ENCODE measurements around the gene TMED3.

The TMED3 gene

DNA sequence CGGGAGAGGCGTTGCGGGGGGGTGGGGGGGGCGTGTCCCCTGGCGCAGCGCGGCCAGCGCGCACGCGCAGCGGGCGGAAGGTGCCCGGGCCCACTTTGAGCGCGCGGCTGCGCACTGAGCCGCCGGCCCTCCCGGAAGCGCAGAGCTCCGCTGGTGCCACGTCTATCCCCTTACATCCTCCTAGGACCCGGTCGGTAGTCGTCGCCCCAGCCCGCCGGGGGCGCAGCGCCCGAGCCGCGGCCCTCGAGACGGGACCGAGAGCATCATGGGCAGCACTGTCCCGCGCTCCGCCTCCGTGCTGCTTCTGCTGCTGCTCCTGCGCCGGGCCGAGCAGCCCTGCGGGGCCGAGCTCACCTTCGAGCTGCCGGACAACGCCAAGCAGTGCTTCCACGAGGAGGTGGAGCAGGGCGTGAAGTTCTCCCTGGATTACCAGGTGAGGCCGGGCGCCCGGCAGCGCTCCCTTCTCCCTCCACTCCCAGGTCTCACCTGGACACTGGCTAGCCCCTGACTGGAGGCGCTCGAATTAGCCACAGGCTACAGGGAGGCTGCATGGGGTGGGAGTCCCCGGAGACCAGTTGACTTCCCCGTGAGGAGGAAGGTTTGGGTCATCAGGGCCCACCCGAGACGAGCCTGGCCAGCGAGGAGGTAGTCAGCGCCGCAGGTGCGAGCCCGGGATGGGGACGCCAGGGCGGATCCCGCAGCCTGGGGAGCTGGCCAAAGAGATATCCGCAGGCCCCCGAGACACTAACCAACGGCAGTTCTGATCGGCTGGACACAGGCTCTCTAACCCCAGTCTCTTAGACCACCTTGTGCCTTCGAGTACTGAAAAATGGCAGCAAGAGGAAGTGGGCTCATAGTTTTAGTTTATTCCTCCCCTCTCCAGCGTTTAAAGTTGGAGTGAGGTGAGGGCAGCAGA lies at the start of gene TMED3:
TMED3 (plus strand) TSS at position 128 of the 916 bp plus-strand sequence; CDS start at position 266, 138 bp downstream.
- peak; percentile 56 for DNase-seq

DNA sequence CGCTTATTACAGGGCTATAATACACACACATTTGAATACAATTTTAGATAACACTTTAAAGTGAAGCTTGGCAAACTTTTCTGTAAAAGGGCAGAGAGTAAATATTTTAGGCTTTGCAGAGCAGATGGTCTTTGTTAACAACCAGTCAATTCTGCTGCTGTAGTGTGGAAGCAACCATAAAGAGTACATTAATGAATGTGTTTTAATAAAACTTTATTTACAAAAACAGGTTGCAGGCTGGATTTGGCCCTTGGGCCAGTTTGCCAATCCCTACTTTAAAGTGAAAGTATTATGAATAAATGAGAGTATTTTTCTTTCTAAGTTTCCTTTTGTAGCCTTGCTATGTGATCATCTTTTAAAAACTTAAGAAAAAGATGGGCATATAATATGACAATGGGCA lies 49.1 kb upstream of the TMED3 start:
- DNase-seq = no peak

DNA sequence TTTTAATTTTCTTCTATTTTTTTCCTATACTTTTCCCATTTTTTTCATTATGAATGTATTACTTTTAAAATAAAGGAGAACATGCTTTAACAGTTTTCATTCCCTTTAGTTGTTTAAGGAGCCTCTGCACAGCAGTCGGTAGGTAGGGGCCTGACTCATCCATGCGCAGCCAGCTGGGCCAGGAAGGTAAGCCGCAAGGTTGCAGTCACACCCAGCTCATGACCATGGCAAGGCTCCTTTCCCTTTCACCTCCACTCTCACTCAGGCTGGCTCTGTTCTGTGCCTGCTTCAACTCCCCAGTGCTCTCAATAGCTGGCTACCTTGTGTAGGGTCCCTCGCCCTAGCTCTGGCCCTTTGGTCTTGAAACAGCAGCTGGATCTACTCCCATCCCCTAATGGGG lies 45.7 kb upstream of the TMED3 start:
- no peak for DNase-seq

DNA sequence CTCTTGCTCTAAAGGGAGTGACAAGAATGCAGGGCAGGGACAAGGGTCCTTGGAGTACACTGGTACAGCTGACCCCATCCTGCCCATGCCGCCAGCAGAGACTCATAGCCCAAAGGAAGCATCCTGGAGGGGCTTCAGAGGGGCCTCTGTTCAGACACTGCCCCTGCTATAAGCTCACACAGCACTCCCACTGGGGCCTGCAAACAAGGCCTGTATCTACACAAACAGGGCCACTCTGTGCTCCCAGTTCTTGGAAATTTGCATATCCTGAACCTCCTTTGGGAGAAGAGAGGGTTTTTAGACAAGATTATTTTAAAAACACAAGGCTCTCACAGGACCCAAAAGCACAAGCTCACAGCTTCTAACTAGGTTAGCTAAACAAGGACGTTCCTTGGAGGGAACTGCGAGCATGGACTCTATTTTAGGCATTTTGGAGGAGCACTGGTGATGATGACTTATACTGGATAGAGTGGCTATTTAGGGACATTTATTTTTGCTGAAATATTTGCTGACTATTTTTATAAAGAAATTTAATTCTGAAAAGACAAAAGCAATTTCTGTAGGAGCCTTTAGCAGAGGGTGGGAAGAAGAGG lies 44.8 kb upstream of the TMED3 start:
- DNase-seq = no peak

DNA sequence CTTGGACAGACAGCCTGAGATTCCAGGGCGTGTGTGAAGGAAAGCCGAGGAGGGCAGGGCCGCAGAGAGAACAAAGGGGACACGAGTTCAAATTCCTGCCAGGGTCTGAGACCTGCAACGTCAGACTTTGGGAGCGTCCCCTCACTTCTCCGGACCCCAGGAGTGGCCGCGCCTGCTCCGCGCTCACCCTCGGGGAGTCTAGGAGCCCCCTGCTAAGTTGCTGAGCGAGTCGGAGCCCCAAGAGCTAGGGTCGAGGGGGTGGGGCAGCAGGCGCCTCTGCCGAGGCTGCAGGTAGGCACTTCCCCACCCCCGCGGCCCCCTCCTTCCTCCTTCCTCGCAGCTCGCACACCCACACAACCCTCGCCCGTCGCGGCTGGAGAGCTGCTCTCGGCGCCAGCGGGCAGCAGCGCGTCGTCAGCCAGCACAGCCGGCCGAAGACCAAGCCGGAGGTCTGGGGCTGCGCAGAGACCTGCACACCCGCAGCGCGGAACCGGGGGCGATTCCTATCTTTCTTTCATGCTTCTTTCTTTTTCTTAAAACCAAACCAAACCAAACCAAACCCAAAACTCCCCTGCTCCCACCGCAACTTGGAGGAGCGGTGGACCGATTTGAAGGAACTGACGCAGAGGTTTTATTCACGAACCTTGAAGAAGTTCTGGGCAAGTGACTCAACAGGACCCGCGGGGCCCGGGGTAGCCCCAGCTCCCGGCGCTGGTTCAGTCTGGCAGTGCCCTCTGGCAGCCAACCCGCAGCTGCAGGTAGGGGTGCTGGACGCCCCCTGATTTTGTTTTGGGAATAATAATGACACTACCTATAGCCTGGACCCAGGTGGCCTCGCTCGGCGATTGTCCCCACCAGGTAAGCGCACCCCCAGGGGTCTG lies 28.3 kb upstream of the TMED3 start, which contains the start of gene ANKRD34C:
ANKRD34C (plus strand) TSS at position 352 of the 881 bp plus-strand sequence. CDS start 10,563 bp downstream, outside the sequence.
- no peak for DNase-seq

DNA sequence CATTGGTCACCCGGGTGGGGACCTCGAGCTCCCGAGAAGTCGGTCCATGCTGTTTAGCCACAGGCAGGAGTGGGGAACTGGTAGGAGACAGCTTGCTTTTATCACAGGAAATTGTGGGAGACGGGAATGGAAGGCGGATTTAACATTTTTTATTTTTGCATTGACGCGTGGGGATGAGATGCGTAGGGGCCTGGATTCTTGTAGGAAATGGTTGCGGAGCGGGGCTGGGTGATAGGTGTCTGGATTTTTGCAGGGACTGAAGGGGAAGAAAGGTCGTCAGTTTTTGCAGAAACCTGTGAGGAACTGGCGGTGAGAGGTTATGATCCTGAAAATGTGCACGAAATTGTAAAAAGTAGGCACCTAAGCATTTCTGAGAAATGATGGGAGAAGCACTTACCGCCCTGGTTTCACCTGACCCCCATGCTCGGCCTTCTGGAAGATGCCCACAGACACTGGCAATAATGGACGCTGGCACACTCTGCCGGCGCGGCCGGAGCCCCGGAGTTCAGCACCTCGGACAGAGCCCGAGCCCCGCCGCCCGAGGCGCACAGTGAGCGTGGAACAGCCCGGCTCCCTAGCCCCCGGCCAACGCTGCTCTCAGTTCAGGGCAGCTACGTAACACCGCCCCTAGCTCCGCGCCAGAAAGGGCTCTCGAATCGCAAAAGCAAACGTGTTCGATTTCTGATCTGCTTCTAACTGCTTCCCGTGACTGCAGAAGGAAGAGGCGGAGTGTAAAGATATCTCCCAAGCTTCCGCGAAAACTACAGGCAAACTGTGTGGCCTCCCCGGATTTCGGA lies 27.5 kb upstream of the TMED3 start:
- DNase-seq = no peak

DNA sequence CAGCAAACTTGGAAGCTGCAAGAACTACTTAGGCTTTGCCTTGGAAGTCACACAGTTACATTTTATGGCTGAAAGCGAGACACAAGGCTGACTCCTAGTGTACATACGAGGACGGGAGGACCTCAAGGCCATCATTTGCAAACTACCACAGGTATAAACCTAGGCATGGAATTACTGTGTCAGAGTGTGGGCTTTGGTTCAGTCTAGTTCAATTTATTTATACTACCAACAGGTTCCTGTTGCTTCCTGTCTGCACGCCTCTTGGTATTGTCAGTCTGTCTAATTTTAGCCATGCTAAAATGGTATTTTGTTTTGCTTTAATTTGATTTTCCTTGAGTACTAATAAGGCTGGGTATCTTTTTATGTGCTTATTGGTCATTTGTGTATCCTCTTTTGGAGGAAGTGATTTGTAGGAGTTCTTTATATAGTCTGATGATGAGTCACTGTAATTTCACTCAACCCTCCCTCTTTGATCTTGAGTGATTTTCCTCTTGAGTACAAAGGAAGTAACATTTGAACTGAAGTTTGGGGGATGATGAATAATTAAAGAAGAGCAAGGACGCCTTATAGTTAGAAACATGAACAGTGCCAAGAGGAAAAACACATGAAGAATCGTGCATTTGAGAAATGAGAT lies 20.2 kb upstream of the TMED3 start:
- DNase-seq = no peak

DNA sequence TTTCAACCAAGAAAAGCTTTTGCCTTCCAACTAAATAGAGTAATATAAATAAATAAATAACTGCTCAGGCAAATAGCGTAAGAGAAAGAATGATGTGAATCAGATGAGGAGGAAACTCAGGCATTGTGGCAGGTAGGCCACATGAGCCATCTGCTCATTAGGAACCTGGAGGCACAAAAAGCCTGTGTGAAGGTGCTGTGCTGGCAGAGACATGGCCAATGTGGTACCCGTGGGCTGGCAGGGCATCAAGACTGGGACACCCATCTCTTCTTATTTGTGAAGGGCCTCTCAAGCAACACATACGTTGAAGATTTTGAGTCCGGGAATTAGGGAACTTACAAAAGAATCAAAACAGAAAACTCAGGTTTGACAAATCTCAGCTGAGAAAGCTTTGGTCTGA lies 18.9 kb upstream of the TMED3 start:
- DNase-seq = no peak

DNA sequence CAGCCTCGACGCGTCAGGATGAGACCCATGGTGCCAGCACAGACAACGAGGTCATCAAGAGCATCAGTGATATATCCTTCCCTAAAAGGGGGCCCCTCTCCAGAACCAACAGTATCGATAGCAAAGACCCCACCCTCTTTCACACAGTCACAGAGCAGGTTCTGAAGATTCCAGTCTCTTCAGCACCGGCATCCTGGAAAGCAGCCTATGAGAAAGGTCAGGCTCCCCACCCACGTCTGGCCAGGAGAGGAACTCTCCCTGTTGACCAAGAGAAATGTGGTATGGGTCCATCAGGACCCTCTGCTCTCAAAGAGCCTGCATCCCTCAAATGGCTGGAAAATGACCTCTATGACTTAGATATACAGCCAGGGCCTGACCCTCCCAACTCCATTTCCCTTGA lies 16.8 kb upstream of the TMED3 start:
- DNase-seq = no peak

DNA sequence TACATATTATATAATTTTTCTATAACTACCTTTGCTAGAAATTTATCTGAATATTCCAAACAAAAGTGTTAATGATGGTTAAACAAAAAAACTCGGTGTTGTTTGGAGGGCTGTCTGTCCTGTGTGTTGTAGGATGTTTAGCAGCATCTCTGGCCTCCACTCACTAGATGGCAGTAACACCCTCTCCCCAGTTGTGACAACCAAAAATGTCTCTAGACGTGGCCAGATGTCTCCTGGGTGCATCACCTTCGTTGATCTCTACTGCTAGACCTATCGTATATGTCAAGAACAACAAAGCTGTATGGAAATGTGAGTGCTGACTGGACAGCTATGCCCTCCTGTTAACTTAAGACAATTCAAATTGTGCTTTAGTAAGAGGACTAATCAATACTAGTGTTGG lies 14.3 kb upstream of the TMED3 start:
- DNase-seq = no peak

DNA sequence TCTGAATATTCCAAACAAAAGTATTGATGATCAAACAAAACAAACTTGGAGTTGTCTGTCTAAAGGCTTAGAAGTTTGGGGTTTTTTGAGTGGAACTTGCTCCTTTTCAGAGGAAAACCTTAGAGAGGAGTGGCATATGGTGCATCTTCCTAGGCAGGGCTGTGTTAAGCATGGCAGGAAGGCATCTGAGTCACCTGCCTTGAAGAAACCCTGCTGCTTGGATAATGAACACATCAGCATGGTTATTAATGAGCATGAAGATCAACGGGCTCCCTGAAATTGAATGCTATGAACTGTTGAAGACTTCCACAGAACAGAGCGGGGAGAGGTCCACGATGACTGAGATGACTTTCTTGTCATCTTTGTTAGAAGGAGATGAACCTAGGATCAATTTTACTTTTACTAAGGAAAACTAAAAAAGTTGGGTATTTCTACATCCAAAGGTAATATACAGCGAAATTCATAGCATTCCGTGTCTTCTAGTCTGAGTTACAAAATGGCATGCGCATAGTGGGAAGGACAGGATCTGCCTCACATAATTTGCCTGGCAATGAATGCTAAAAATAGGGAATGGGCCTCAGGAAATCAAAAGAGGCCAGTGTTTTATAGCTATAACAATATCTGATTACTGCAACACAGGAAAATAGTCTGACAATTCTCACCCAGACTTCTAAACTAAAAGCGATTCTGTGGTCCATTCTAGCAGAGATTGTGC lies 11.6 kb upstream of the TMED3 start:
- no peak for DNase-seq

DNA sequence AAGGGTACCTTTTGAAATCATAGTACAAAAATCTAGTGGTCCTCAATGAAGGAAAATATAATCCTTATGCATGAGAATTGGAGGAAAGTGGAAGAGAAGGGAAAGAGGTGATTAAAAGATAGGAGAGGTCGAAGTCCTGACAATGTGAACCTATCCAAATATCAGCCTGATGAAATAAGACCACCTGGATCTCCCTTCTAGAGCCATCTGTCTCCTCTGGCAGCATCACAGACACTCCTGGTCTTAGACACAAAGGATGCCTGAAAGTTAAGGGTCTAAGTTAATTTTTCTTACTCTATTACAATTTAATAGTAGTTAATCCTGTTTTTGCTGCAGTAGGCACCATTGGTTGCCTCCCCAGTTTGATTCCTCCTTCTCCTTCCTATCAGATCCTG lies 11.1 kb upstream of the TMED3 start:
- no peak for DNase-seq

DNA sequence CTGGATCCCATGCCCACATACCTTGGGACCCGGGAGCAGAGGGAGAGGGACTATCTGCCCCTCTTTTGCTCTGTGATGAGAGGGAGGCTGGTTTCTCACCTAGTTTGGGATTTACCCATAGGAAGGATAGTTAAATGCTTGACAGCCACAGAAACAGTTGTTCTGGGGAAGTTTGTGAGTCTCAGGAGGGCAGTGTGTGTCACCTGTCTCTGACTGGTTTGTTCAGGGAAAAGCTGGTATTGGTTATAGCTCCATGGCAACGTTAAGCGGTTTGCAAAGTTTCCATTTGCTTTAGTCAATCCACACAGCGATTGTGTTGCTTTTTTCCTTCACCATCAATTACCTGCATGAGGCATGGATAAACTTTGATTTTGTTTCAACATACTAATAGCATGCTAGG lies 3.7 kb upstream of the TMED3 start:
- no peak for DNase-seq

DNA sequence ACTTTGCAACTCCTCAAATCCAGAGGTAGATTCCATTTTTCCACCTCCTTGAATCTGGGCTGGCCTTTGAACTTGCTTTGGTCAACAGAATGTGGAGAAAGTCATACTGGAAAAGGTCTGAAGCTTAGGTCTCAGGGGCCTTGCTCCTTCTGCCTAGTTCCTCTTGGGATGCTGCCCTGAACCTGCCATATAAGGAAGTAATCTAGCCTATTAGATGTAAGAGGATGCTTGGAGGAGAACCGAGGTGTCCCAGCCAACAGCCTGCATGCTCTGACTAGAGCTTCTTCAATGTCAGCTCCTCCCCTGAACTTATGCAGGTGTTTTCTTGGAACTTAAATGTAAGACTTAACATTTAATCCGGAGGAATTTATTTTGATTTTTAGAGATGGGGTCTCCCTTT lies 2.0 kb upstream of the TMED3 start:
- no peak for DNase-seq

DNA sequence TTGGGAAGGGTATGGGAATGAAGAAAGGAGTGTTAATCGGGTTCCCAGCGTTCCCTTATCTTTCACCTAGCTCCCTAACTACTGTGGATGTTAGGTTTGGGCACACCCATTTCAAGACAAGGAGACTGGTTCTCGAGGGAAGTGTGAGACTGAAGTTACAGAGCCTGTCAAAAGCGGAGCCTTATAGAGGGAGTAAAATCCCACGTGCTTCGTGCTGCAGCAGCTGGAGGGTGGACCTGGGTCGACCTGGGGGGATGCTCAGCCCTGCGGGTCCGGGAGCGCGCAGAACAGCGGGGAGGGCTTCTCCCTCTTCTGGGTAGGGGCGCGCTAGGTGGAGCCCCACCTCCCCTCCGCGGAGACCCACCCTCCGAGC lies 314 bp upstream of the TMED3 start:
- peak; percentile 48 for DNase-seq

DNA sequence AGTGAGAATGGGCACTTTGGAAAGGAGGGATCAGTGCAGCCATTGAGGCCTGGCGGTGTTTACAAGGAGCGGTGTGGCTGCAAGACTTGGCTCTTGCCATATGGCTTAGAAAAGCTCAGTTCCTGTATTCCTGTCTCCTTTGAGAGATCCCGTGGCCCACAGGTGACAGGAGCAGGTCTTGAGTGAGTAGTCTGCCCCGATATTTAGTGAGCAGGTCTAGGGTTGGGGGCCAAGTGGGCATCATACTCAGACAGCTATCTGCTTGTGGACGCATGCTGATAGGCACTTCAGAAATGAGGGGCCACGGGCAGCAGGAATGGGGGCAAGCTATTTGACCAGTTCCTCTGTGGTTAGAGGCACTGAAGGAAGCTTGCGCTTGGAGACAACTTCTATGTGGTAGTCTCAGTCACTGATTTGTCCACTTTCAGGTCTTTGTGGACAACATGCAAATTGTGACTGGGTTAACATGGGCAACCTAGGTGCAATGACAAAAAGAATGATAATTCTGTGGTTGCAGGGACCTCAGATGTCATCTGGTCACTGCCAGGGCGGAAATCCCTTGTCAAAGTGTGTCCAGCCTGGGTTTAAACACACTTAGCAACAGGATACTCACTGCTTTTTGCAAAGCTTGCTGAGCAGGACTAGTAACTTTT lies 1.1 kb downstream of the TMED3 start:
- DNase-seq = no peak

DNA sequence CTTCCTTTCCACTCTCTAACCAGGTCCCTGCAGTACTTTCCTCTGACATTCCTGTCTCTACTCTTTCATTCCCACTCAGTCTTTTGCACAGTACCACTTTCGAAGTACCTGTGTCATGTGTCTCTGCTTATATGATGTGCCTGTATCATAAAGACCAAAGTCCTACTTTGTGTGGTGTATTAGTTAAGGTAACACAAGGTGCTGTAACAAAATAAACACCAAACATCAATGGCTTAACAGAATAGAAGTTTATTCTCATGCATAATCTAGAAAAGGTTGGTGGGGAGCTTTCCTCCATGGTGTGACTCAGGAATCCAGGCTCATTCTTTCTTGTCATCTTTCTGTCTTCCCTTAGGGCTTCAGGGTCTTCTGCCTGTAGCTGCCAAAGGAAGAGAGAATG lies 3.3 kb downstream of the TMED3 start:
- DNase-seq = no peak

DNA sequence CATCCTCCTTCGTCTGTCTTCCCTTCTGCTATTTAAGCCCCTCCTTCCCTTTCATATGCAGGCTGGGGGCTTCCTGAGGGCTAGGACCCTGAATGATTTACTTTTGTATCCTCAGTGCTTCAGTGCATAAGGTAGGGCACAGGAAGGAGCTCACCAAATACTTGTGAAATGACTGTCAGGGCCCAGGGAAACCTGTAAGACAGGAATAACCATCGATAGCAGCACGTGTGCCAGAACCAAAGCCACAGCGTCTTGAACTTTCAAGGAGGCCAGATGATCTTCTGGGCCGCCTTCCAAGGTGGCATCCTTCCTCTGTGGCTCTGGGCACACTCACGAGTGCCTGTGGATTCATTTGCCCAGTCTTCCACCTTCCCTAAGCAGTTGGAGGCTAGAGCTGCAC lies 3.9 kb downstream of the TMED3 start:
- no peak for DNase-seq

DNA sequence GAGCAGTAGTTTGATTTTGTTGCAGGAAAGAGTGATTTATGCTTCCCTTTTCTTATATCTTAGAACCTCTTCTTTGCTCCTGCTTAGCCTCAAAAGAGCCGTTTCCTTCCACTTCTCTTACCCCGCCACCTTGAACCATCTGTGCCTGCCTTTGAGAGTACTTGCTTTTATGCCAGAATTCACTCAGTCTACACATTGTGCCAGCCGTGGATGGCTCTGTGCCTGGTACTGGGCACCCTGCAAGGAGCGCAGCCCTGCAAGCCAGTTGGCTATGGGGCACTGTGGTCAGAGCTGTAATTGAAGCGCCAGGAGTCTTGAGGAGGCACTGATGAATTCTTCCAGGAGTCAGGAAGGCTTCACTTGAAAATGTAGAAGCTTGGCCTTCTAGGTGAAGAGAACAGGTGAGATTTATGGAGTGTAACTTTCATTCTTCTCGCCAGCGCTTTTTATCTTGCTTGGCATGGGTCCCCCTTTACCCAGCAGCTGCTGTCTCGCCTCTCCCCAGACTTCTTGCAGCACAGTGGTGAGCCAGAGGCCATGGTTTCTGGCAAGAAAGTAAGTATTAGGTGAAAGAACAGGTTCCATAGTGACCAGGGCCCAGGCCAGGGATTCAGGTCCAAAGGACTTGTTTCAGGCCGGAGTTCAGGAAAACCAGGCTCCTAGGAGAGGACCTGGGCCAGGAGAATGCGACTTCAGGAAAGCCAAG lies 4.9 kb downstream of the TMED3 start:
- no peak for DNase-seq

DNA sequence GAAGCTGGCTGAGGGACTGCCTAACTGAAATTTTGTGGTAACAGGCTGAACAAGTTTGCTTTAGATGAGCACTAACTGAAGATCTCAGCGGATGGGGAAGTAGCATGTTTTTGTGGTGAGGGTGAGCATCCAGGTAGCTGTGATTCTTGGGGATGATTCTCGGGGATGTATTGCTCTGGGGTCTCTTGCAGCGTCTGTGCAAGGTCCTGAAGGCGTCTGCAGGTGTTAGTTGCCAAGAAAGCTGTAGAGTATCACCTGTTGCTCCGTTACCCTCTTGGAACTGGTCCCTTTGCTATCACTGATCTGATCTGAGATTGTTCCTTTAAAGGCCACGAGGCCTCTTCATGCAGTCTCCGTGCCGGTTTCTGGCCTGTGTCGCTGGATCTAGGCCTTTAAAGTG lies 6.0 kb downstream of the TMED3 start:
- no peak for DNase-seq

All from NCI-H1694 (cell line).